ENCODE measurements around the gene VTA1.

Gene VTA1

GRCh38 chr6:142172758-142173157, 25.7 kb downstream of the VTA1 start:
- TF ChIP-seq NFRKB (IDR thresholded peaks at IDR 0.05), result no peak
- TF ChIP-seq SP1 (IDR thresholded peaks at IDR 0.05), result no peak
- no peak for TF ChIP-seq L3MBTL2 (conservative IDR thresholded peaks at IDR 0.05)
- no peak for TF ChIP-seq LEF1 (IDR thresholded peaks at IDR 0.05; ENCODE audit: borderline replicate concordance)
- TF ChIP-seq HDGF (IDR thresholded peaks at IDR 0.05; ENCODE audit: borderline replicate concordance), result no peak
- no peak for TF ChIP-seq ZNF384 (IDR thresholded peaks at IDR 0.05)
- no peak for TF ChIP-seq SUZ12 (IDR thresholded peaks at IDR 0.05)
- POLR2A ChIA-PET, result no interaction called here
- CTCF ChIA-PET, result no interaction called here
- no peak for DNase-seq (ENCODE audit: extremely low spot score)

DNA sequence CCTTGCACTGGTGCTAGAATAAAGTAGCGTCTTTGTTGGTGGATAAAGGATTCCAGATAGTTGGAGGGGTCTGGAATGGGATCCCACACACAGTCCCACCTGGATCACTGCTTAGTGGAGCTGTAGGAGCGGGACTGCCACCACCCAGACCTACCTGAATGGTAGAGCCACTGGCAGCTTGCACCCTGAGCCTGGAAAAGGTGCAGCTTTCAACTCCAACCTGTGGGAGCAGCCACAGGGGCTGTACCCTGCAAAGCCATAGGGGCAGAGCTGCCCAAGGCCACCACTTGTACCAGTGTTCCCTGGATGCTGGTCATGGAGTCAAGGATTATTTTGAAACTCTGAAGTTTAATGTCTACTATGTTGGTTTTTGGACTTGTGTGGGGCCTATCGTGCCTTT, 26.9 kb downstream of the VTA1 start:
- DNase-seq (ENCODE audit: extremely low spot score), result no peak
- no peak for TF ChIP-seq PKNOX1 (IDR thresholded peaks at IDR 0.05)
- TF ChIP-seq SUZ12 (IDR thresholded peaks at IDR 0.05), result no peak
- TF ChIP-seq ELF4 (IDR thresholded peaks at IDR 0.05), result no peak
- TF ChIP-seq L3MBTL2 (conservative IDR thresholded peaks at IDR 0.05), result no peak
- TF ChIP-seq HDGF (IDR thresholded peaks at IDR 0.05; ENCODE audit: borderline replicate concordance), result no peak
- no peak for TF ChIP-seq FOXM1 (IDR thresholded peaks at IDR 0.05; ENCODE audit: borderline replicate concordance)
- TF ChIP-seq FOXA1 (IDR thresholded peaks at IDR 0.05), result no peak
- no peak for TF ChIP-seq CTBP1 (IDR thresholded peaks at IDR 0.05; ENCODE audit: borderline replicate concordance)
- TF ChIP-seq LEF1 (IDR thresholded peaks at IDR 0.05; ENCODE audit: borderline replicate concordance), result no peak
- TF ChIP-seq ARNT (IDR thresholded peaks at IDR 0.05), result no peak
- no peak for TF ChIP-seq FOXK2 (IDR thresholded peaks at IDR 0.05)
- POLR2A ChIA-PET, result no interaction called here
- CTCF ChIA-PET, result no interaction called here

GRCh38 chr6:142174703-142175102, 27.6 kb downstream of the VTA1 start:
- TF ChIP-seq SUZ12 (IDR thresholded peaks at IDR 0.05), result no peak
- TF ChIP-seq PKNOX1 (IDR thresholded peaks at IDR 0.05), result no peak
- no peak for TF ChIP-seq CTBP1 (IDR thresholded peaks at IDR 0.05; ENCODE audit: borderline replicate concordance)
- TF ChIP-seq SP1 (IDR thresholded peaks at IDR 0.05), result no peak
- TF ChIP-seq LEF1 (IDR thresholded peaks at IDR 0.05; ENCODE audit: borderline replicate concordance), result no peak
- no peak for TF ChIP-seq NFRKB (IDR thresholded peaks at IDR 0.05)
- TF ChIP-seq FOXK2 (IDR thresholded peaks at IDR 0.05), result no peak
- no peak for TF ChIP-seq BHLHE40 (IDR thresholded peaks at IDR 0.05; ENCODE audit: borderline replicate concordance)
- TF ChIP-seq L3MBTL2 (conservative IDR thresholded peaks at IDR 0.05), result no peak
- no peak for TF ChIP-seq TARDBP (IDR thresholded peaks at IDR 0.05)
- no peak for TF ChIP-seq FOXM1 (IDR thresholded peaks at IDR 0.05; ENCODE audit: borderline replicate concordance)
- TF ChIP-seq FOXA1 (IDR thresholded peaks at IDR 0.05), result no peak
- TF ChIP-seq HDGF (IDR thresholded peaks at IDR 0.05; ENCODE audit: borderline replicate concordance), result no peak
- no peak for DNase-seq (ENCODE audit: extremely low spot score)
- ChIA-PET CTCF (no interaction called here), POLR2A (no interaction called here)

GRCh38 chr6:142178129-142178528, 31.1 kb downstream of the VTA1 start:
- POLR2A ChIA-PET, result interaction anchor here (0.7 kb wide), 1 partner anchor 14 kb away, joined by 3 read pairs; no protein-coding TSS in a partner anchor
- TF ChIP-seq FOXK2 (IDR thresholded peaks at IDR 0.05) (no peak), SUZ12 (IDR thresholded peaks at IDR 0.05) (no peak), HDGF (IDR thresholded peaks at IDR 0.05; ENCODE audit: borderline replicate concordance) (no peak)
- no peak for DNase-seq (ENCODE audit: extremely low spot score)
- CTCF ChIA-PET, result interaction anchor here (0.6 kb wide), 1 partner anchor 31 kb away, joined by 3 read pairs; the partner anchor contains the start of genes NMBR and VTA1

GRCh38 chr6:142182004-142182403, 34.9 kb downstream of the VTA1 start:
- TF ChIP-seq ARNT (IDR thresholded peaks at IDR 0.05), result no peak
- no peak for TF ChIP-seq BHLHE40 (IDR thresholded peaks at IDR 0.05; ENCODE audit: borderline replicate concordance)
- TF ChIP-seq LEF1 (IDR thresholded peaks at IDR 0.05; ENCODE audit: borderline replicate concordance), result no peak
- TF ChIP-seq CTBP1 (IDR thresholded peaks at IDR 0.05; ENCODE audit: borderline replicate concordance), result no peak
- TF ChIP-seq SP1 (IDR thresholded peaks at IDR 0.05), result no peak
- ChIA-PET POLR2A (no interaction called here), CTCF (no interaction called here)
- no peak for DNase-seq (ENCODE audit: extremely low spot score)

- DNase-seq (ENCODE audit: extremely low spot score), result no peak
- POLR2A ChIA-PET, result no interaction called here
- TF ChIP-seq FOXK2 (IDR thresholded peaks at IDR 0.05), result no peak
- TF ChIP-seq PKNOX1 (IDR thresholded peaks at IDR 0.05), result no peak
- TF ChIP-seq ELF4 (IDR thresholded peaks at IDR 0.05), result no peak
- no peak for TF ChIP-seq SUZ12 (IDR thresholded peaks at IDR 0.05)
- no peak for TF ChIP-seq ARNT (IDR thresholded peaks at IDR 0.05)
- TF ChIP-seq LEF1 (IDR thresholded peaks at IDR 0.05; ENCODE audit: borderline replicate concordance), result no peak
- TF ChIP-seq HDGF (IDR thresholded peaks at IDR 0.05; ENCODE audit: borderline replicate concordance), result no peak
- TF ChIP-seq FOXA1 (IDR thresholded peaks at IDR 0.05), result no peak
- no peak for TF ChIP-seq FOXM1 (IDR thresholded peaks at IDR 0.05; ENCODE audit: borderline replicate concordance)
- TF ChIP-seq NFRKB (IDR thresholded peaks at IDR 0.05), result no peak
- no peak for TF ChIP-seq BHLHE40 (IDR thresholded peaks at IDR 0.05; ENCODE audit: borderline replicate concordance)
- no peak for TF ChIP-seq L3MBTL2 (conservative IDR thresholded peaks at IDR 0.05)
- no peak for TF ChIP-seq SP1 (IDR thresholded peaks at IDR 0.05)
- TF ChIP-seq TARDBP (IDR thresholded peaks at IDR 0.05), result no peak
- no peak for TF ChIP-seq ZNF384 (IDR thresholded peaks at IDR 0.05)
- no peak for TF ChIP-seq CTBP1 (IDR thresholded peaks at IDR 0.05; ENCODE audit: borderline replicate concordance)
- CTCF ChIA-PET, result no interaction called here
Observed at GRCh38 chr6:142183351-142183750, 36.3 kb downstream of the VTA1 start.

- TF ChIP-seq ZNF384 (IDR thresholded peaks at IDR 0.05), result no peak
- TF ChIP-seq CTBP1 (IDR thresholded peaks at IDR 0.05; ENCODE audit: borderline replicate concordance), result no peak
- TF ChIP-seq ELF4 (IDR thresholded peaks at IDR 0.05), result no peak
- TF ChIP-seq TARDBP (IDR thresholded peaks at IDR 0.05), result no peak
- no peak for TF ChIP-seq ARNT (IDR thresholded peaks at IDR 0.05)
- TF ChIP-seq FOXM1 (IDR thresholded peaks at IDR 0.05; ENCODE audit: borderline replicate concordance), result no peak
- TF ChIP-seq LEF1 (IDR thresholded peaks at IDR 0.05; ENCODE audit: borderline replicate concordance), result no peak
- TF ChIP-seq HDGF (IDR thresholded peaks at IDR 0.05; ENCODE audit: borderline replicate concordance), result no peak
- no peak for TF ChIP-seq L3MBTL2 (conservative IDR thresholded peaks at IDR 0.05)
- no peak for TF ChIP-seq PKNOX1 (IDR thresholded peaks at IDR 0.05)
- TF ChIP-seq FOXA1 (IDR thresholded peaks at IDR 0.05), result no peak
- TF ChIP-seq SUZ12 (IDR thresholded peaks at IDR 0.05), result no peak
- no peak for TF ChIP-seq NFRKB (IDR thresholded peaks at IDR 0.05)
- no peak for TF ChIP-seq BHLHE40 (IDR thresholded peaks at IDR 0.05; ENCODE audit: borderline replicate concordance)
- TF ChIP-seq FOXK2 (IDR thresholded peaks at IDR 0.05), result no peak
- no peak for DNase-seq (ENCODE audit: extremely low spot score)
- ChIA-PET CTCF (no interaction called here), POLR2A (no interaction called here)
Observed at GRCh38 chr6:142184307-142184706, 37.2 kb downstream of the VTA1 start.

All from HEK293T (cell line).